Neuron (in vitro differentiated cells): ENCODE measurements around the gene MID1.

ENCODE experiments used
- H2AFZ ChIP-seq: one replicate; pipeline ENCODE4 v1.6.1; 2013; ENCODE audit warnings: low read depth, mild to moderate bottlenecking, inconsistent platforms, low read length, moderate library complexity
- H3K27me3 ChIP-seq: one replicate; pipeline ENCODE4 v1.6.1; 2013; ENCODE audit warnings: low read length; ENCODE audit not compliant: insufficient read depth
- H3K36me3 ChIP-seq: one replicate; pipeline ENCODE4 v1.6.1; 2013; ENCODE audit warnings: low read length; ENCODE audit not compliant: insufficient read depth
- H3K4me1 ChIP-seq: one replicate; pipeline ENCODE4 v1.6.1; 2013; ENCODE audit warnings: low read length; ENCODE audit not compliant: insufficient read depth
- H3K4me3 ChIP-seq: 2 replicates; pipeline ENCODE4 v1.5.1; 2013; ENCODE audit warnings: mild to moderate bottlenecking, low read length, moderate library complexity
- H3K9me3 ChIP-seq: one replicate; pipeline ENCODE4 v1.6.1; 2013; ENCODE audit warnings: low read length

Gene MID1

GRCh38 chrX:10508891-10509290, 111.5 kb downstream of the MID1 start:
- H3K4me1 ChIP-seq = peaks cover 10% of the 10 kb centered on the region
- H3K9me3 ChIP-seq = no peaks in the 10 kb centered on the region
- H3K27me3 ChIP-seq = no peaks in the 10 kb centered on the region
- peaks cover 4% of the 10 kb centered on the region for H3K36me3 ChIP-seq
- H2AFZ ChIP-seq = no peak overlapping the region
- H3K4me3 ChIP-seq = no peak overlapping the region

GRCh38 chrX:10507876-10508275, 112.5 kb downstream of the MID1 start:
- H3K4me1 ChIP-seq = peaks cover 10% of the 10 kb centered on the region
- no peak overlapping the region for H3K4me3 ChIP-seq
- peaks cover 4% of the 10 kb centered on the region for H3K36me3 ChIP-seq
- no peak overlapping the region for H2AFZ ChIP-seq
- H3K9me3 ChIP-seq = no peaks in the 10 kb centered on the region
- no peaks in the 10 kb centered on the region for H3K27me3 ChIP-seq

DNA sequence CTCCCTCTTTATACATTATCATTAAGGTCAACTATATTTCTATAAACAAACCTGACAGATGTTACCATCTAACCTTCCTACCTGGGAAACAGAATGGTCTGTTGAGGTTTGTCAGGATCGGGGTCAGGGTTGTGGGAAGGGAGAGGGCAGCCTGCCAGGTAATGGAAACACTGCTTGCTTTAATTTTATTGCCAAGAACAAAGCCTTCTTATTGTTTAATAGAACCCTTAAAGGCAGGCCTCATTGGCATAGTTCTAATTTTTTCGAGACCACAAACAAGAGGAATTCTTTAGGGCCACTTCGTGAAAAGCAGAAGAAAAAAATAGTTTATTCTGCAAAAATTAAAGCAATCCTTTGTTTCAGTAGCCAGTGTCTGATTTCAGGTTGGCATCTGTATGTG, 113.2 kb downstream of the MID1 start:
- Histone ChIP-seq H3K36me3 (peaks cover 4% of the 10 kb centered on the region), H3K4me3 (no peak overlapping the region), H3K9me3 (no peaks in the 10 kb centered on the region), H3K27me3 (no peaks in the 10 kb centered on the region), H3K4me1 (peaks cover 10% of the 10 kb centered on the region), H2AFZ (no peak overlapping the region)

DNA sequence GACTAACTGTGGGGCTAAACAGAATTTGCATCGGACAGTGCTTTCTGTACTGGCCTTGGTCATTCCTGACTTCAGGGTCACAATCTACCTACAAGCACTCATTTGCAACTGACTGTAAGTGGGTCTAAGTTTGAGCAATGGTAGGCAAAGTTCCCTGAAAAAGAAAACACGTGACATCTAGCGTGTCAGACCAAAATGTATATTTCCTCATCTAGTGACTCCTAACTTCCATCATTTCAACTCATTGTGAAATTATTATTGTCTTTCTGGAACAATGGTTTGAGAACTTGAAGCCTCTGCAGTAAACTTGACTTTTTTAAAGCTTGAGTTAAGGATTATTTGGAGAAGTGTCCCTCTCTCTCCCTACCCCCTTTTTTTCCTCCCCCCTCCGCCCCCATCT, 113.6 kb downstream of the MID1 start:
- Histone ChIP-seq H3K27me3 (no peaks in the 10 kb centered on the region), H3K36me3 (peaks cover 4% of the 10 kb centered on the region), H2AFZ (no peak overlapping the region), H3K4me3 (no peak overlapping the region), H3K4me1 (peaks cover 10% of the 10 kb centered on the region), H3K9me3 (no peaks in the 10 kb centered on the region)

DNA sequence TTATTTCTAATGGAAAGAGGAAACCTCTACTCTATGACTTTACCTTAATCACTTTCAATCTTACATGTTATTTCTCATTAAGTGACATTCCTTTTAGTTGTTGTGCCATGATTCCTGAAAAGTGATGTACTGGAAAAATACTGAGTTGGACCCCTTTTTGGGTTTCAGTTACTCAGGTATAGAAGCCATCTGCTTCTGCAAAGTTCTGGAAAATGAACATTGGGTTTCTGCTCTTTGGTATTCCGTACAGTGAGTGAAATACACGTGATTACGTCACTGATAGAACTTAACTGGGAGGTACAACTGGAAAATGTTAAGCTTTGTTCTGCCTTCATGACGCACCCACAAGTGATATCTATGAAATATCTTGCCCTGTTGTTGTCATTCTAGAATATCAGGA, 114.7 kb downstream of the MID1 start:
- Histone ChIP-seq H2AFZ (no peak overlapping the region), H3K4me1 (peaks cover 10% of the 10 kb centered on the region), H3K27me3 (no peaks in the 10 kb centered on the region), H3K36me3 (peaks cover 11% of the 10 kb centered on the region), H3K4me3 (no peak overlapping the region), H3K9me3 (no peaks in the 10 kb centered on the region)

GRCh38 chrX:10502961-10503360, 117.4 kb downstream of the MID1 start:
- no peaks in the 10 kb centered on the region for H3K9me3 ChIP-seq
- H3K36me3 ChIP-seq = peaks cover 13% of the 10 kb centered on the region
- no peaks in the 10 kb centered on the region for H3K27me3 ChIP-seq
- no peak overlapping the region for H3K4me3 ChIP-seq
- H2AFZ ChIP-seq = no peak overlapping the region
- H3K4me1 ChIP-seq = no peaks in the 10 kb centered on the region

DNA sequence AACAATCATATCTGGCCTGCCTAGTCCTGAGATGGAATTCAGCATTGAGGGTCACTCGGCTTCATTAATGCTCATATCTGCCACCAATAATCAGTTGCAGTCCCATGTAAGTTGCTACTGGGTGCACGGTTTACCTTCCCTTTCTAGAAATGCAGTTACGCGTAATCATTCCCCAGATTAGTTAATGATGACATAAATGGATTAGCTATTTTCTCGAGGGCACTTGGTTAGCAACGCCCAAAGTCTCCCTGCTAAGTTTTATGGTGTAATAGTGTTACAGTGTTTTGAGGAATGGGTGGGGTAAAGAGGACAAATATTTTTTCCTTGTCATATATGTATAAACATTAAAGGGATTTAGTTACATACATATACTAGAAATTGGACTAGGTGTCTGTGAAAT, 118.8 kb downstream of the MID1 start:
- Histone ChIP-seq H3K4me3 (no peak overlapping the region), H3K4me1 (no peaks in the 10 kb centered on the region), H2AFZ (no peak overlapping the region), H3K27me3 (no peaks in the 10 kb centered on the region), H3K9me3 (no peaks in the 10 kb centered on the region), H3K36me3 (peaks cover 13% of the 10 kb centered on the region)

- Histone ChIP-seq H2AFZ (no peak overlapping the region), H3K4me1 (no peaks in the 10 kb centered on the region), H3K36me3 (peaks cover 28% of the 10 kb centered on the region), H3K4me3 (no peak overlapping the region), H3K9me3 (no peaks in the 10 kb centered on the region), H3K27me3 (no peaks in the 10 kb centered on the region)
Observed at GRCh38 chrX:10496345-10496965, 123.9 kb downstream of the MID1 start.

- H3K36me3 ChIP-seq = peaks cover 24% of the 10 kb centered on the region
- no peaks in the 10 kb centered on the region for H3K9me3 ChIP-seq
- H3K4me3 ChIP-seq = no peak overlapping the region
- no peaks in the 10 kb centered on the region for H3K27me3 ChIP-seq
- no peaks in the 10 kb centered on the region for H3K4me1 ChIP-seq
- no peak overlapping the region for H2AFZ ChIP-seq
Observed at GRCh38 chrX:10495677-10496076, 124.7 kb downstream of the MID1 start.

DNA sequence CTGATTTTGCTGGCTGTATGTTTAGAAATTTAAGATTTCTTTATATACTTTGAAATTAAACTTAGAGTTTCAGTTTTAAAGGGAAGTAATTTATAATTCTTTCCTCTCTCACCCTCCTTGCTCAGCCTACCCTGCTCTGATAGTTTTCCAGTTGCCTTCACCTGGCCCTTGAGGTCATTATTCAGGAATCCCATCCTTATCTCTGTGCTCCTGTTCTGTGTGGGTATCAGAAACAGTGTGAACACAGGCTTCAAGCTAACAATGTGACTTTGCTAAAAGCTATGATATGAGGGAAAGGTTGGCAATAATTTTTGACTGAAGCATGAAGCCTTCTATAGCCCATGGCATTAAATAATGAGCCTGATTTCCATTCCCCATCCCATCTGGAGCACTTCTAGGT, 128.1 kb downstream of the MID1 start:
- Histone ChIP-seq H3K9me3 (no peaks in the 10 kb centered on the region), H2AFZ (no peak overlapping the region), H3K36me3 (peaks cover 17% of the 10 kb centered on the region), H3K4me3 (no peak overlapping the region), H3K4me1 (no peaks in the 10 kb centered on the region), H3K27me3 (no peaks in the 10 kb centered on the region)

GRCh38 chrX:10486373-10486772, 134.0 kb downstream of the MID1 start:
- Histone ChIP-seq H3K27me3 (no peaks in the 10 kb centered on the region), H3K36me3 (no peaks in the 10 kb centered on the region), H3K9me3 (no peaks in the 10 kb centered on the region), H2AFZ (no peak overlapping the region), H3K4me3 (no peak overlapping the region), H3K4me1 (peaks cover 35% of the 10 kb centered on the region)

GRCh38 chrX:10485326-10485725, 135.1 kb downstream of the MID1 start:
- Histone ChIP-seq H3K4me3 (no peak overlapping the region), H2AFZ (no peak overlapping the region), H3K27me3 (no peaks in the 10 kb centered on the region), H3K4me1 (peaks cover 35% of the 10 kb centered on the region), H3K36me3 (peaks cover 7% of the 10 kb centered on the region), H3K9me3 (no peaks in the 10 kb centered on the region)

DNA sequence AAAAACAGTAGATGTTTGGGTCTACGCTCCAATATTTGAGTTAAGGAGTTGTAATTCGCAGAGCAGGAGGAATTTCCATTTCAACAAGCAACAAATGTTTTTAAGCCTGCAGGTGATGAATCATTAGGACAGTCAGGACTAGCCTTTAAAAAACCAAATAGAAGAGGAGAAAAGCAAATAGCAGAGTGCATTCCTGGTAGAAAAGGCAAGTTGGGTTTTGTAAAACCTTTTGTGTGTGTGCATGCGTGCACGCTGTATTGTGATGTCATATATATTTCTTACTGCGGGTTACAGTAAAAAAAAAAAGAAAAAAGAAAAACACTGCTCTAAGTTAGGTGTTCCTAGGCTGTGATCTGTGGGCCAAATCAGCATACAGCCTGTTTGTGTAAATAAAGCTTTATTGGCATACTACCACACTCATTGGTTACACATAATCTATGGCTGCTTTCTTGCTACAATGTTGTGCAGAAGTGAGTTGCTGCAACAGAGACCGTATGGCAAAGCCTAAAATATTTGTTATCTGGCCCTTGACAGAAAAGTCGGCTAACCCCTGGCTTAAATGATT, 135.6 kb downstream of the MID1 start:
- Histone ChIP-seq H2AFZ (no peak overlapping the region), H3K4me1 (peaks cover 35% of the 10 kb centered on the region), H3K27me3 (no peaks in the 10 kb centered on the region), H3K36me3 (peaks cover 12% of the 10 kb centered on the region), H3K4me3 (no peak overlapping the region), H3K9me3 (no peaks in the 10 kb centered on the region)
